A549 (cell line): ENCODE measurements around the gene CABP7. TPM values are rescaled to one million over a fixed set of nuclear protein-coding genes. Genes with fewer than 3 reads are reported as not detected.

Experiments
- ATAC-seq, 2 experiments: fragments of 200-7000 bp in 1 of 2; fragments of >200 bp in 1 of 2; cut with Nextera tagmentation in 1 of 2; cut with Tn5 transposase in 1 of 2; 3 replicates each; pipeline versions ENCODE4 v1.8.0 to v1.9.1; 2018 to 2020; ENCODE audit warnings: mild to moderate bottlenecking in 1 of 2, moderate library complexity in 1 of 2
- CTCF ChIA-PET: fragments of 300-600 bp; sonication (Branson Sonifier 250); formaldehyde crosslinking; extraction: SDS; loops from one replicate; lab custom pipeline; 2021; ENCODE audit warnings: antibody characterized with exemption, inconsistent platforms; lab: Yijun Ruan, JAX
- POLR2A ChIA-PET: fragments of 350-600 bp; formaldehyde crosslinking; extraction: SDS; loops from one replicate; lab custom pipeline; 2021; ENCODE audit warnings: antibody characterized with exemption, inconsistent platforms; lab: Yijun Ruan, JAX
- DNase-seq, 2 experiments: peaks; one replicate each; pipeline versions ENCODE4 v3.0.0 to v3.0.0-alpha.2; 2011 to 2016; ENCODE audit warnings: low read depth in 1 of 2, low spot score in 1 of 2
- FAIRE-seq: peaks from 2 replicates; lab custom pipeline; 2011; peaks lifted over from hg19 to GRCh38; lab: Jason Lieb, UNC
- H3K27ac ChIP-seq, 2 experiments: fragments of >200 bp; sonication (Bioruptor Twin); formaldehyde crosslinking; 3 replicates each; pipeline ENCODE4 v1.5.1; 2016 to 2017
- H3K4me1 ChIP-seq: fragments of >200 bp; sonication (Bioruptor Twin); formaldehyde crosslinking; 3 replicates; pipeline ENCODE4 v1.6.1; 2016
- H3K4me2 ChIP-seq: fragments of >200 bp; sonication (Bioruptor Twin); formaldehyde crosslinking; 3 replicates; pipeline ENCODE4 v1.6.1; 2016
- H3K4me3 ChIP-seq: fragments of >200 bp; sonication (Bioruptor Twin); formaldehyde crosslinking; 3 replicates; pipeline ENCODE4 v1.5.1; 2016
- H3K9me3 ChIP-seq: fragments of >200 bp; sonication (Bioruptor Twin); formaldehyde crosslinking; 3 replicates; pipeline ENCODE4 v1.6.1; 2016
- CBX8 ChIP-seq: fragments of 200-600 bp; sonication (generic); IDR thresholded peaks from 2 replicates; pipeline ENCODE4 v1.6.1; 2016
- CHD4 ChIP-seq: fragments of 200-600 bp; sonication (generic); IDR thresholded peaks from 2 replicates; pipeline ENCODE4 v1.6.1; 2016; ENCODE audit warnings: antibody characterized with exemption, mild to moderate bottlenecking, borderline replicate concordance
- CTCF ChIP-seq: fragments of >200 bp; sonication (Bioruptor Twin); formaldehyde crosslinking; IDR thresholded peaks from 3 replicates; pipeline ENCODE4 v1.5.1; 2016
- E2F6 ChIP-seq: IDR thresholded peaks from 2 replicates; pipeline ENCODE4 v1.6.1; 2012; ENCODE audit warnings: low read depth, borderline replicate concordance
- EHMT2 ChIP-seq: fragments of 200-600 bp; sonication (generic); IDR thresholded peaks from 2 replicates; pipeline ENCODE4 v1.6.1; 2016; ENCODE audit warnings: antibody characterized with exemption, low read depth, mild to moderate bottlenecking, moderate library complexity
- EP300 ChIP-seq, 2 experiments: fragments of >200 bp; sonication (Bioruptor Twin); formaldehyde crosslinking; IDR thresholded peaks; 2 replicates in 1 of 2; 3 replicates in 1 of 2; pipeline ENCODE4 v1.6.1; 2016 to 2017
- ESRRA ChIP-seq: fragments of 150-350 bp; IDR thresholded peaks from 2 replicates; pipeline ENCODE4 v1.6.1; 2014; ENCODE audit warnings: mild to moderate bottlenecking, low read length, borderline replicate concordance
- FOSL2 ChIP-seq, 2 experiments: fragments of 450-650 bp in 1 of 2; fragments of >200 bp in 1 of 2; sonication (Bioruptor Twin) in 1 of 2; formaldehyde crosslinking; IDR thresholded peaks; 2 replicates each; pipeline versions ENCODE4 v1.5.0 to v1.6.1; 2016 to 2020; ENCODE audit warnings: mild to moderate bottlenecking in 1 of 2, moderate library complexity in 1 of 2
- HDAC2 ChIP-seq: fragments of 200-600 bp; sonication (generic); IDR thresholded peaks from 2 replicates; pipeline ENCODE4 v1.6.1; 2016
- HEYL ChIP-seq: fragments of 250-450 bp; sonication (Bioruptor Pico); IDR thresholded peaks from 2 replicates; pipeline ENCODE4 v1.8.0; 2021; ENCODE audit warnings: mild to moderate bottlenecking, moderate library complexity
- HMGXB4 ChIP-seq: fragments of 250-450 bp; sonication (Bioruptor Pico); IDR thresholded peaks from 2 replicates; pipeline ENCODE4 v1.5.0; 2021; ENCODE audit warnings: mild to moderate bottlenecking, moderate library complexity, borderline replicate concordance
- KDM1A ChIP-seq: fragments of 200-600 bp; sonication (generic); IDR thresholded peaks from 2 replicates; pipeline ENCODE4 v1.6.1; 2016; ENCODE audit warnings: low read depth, mild to moderate bottlenecking
- PBX3 ChIP-seq: IDR thresholded peaks from 2 replicates; pipeline ENCODE4 v1.6.1; 2012
- POLR2AphosphoS2 ChIP-seq: conservative IDR thresholded peaks from 2 replicates; pipeline ENCODE4 v1.6.1; 2012; ENCODE audit warnings: low read length, improper control_type of control experiment, inconsistent platforms
- RARB ChIP-seq: fragments of 250-450 bp; sonication (Bioruptor Pico); IDR thresholded peaks from 2 replicates; pipeline ENCODE4 v1.8.0; 2021; ENCODE audit warnings: mild to moderate bottlenecking, moderate library complexity
- SMC3 ChIP-seq: fragments of >200 bp; sonication (Bioruptor Twin); formaldehyde crosslinking; IDR thresholded peaks from 3 replicates; pipeline ENCODE4 v1.6.1; 2018; ENCODE audit warnings: inconsistent platforms
- TFCP2L1 ChIP-seq: fragments of 250-450 bp; sonication (Bioruptor Pico); IDR thresholded peaks from 2 replicates; pipeline ENCODE4 v1.5.0; 2021; ENCODE audit warnings: mild to moderate bottlenecking
- USF2 ChIP-seq: fragments of 450-650 bp; IDR thresholded peaks from 2 replicates; pipeline ENCODE4 v1.6.1; 2014; ENCODE audit warnings: antibody characterized with exemption
- ZFP36 ChIP-seq: fragments of 450-650 bp; IDR thresholded peaks from 2 replicates; pipeline ENCODE4 v1.6.1; 2014; ENCODE audit warnings: borderline replicate concordance; ENCODE audit not compliant: partially characterized antibody
- ZSCAN20 ChIP-seq: fragments of 250-450 bp; sonication (Bioruptor Pico); IDR thresholded peaks from 2 replicates; pipeline ENCODE4 v1.8.0; 2022; ENCODE audit warnings: mild to moderate bottlenecking, moderate library complexity
- WGBS: methylation state at CpG from one replicate; pipeline ENCODE4 v1.1.6; 2017; ENCODE audit errors: missing lambda C conversion rate; 5-methylcytosine and 5-hydroxymethylcytosine counted together
- polyA plus RNA-seq, 4 experiments: library from polyadenylated mRNA; depleted of rRNA in 3 of 4; stranded (reverse); fragments of >200 nt; fragmentation: RNase III in 1 of 4; extraction: RNeasy Plus Mini Kit Qiagen cat#74134 plus additional on column Dnase treatment in 1 of 4; gene quantifications; 2 replicates in 3 of 4; 3 replicates in 1 of 4; pipeline ENCODE4 v1.2.3, GENCODE V29; 2011 to 2017

Gene CABP7
- polyA plus RNA-seq, 2 of the 4 experiments (the other 2 are of a cell fraction), result 0.05 to 0.15 TPM

- TF ChIP-seq USF2 (no peak), EHMT2 (no peak), RARB (CRISPR knock-in tag) (no peak), E2F6 (no peak), SMC3 (no peak), PBX3 (no peak), KDM1A (no peak), CHD4 (no peak)
These were observed 60.4 kb downstream of the CABP7 start (continued) for GRCh38 chr22:29780220-29780619.

- no peak for TF ChIP-seq HEYL (CRISPR knock-in tag)
- TF ChIP-seq HMGXB4, result no peak
- TF ChIP-seq ESRRA, result no peak
- no peak for TF ChIP-seq TFCP2L1 (CRISPR knock-in tag)
- no peak for TF ChIP-seq FOSL2 (IDR thresholded peaks at IDR 0.05)
- TF ChIP-seq FOSL2 (CRISPR knock-in tag; IDR thresholded peaks at IDR 0.05), result no peak
- no peak for TF ChIP-seq CBX8
- TF ChIP-seq POLR2AphosphoS2, result no peak
- TF ChIP-seq RARB (CRISPR knock-in tag), result no peak
- TF ChIP-seq ZFP36, result no peak
- TF ChIP-seq CTCF, result no peak
- TF ChIP-seq E2F6, result no peak
- no peak for TF ChIP-seq HDAC2
- no peak for TF ChIP-seq USF2
- no peak for TF ChIP-seq ZSCAN20 (CRISPR knock-in tag)
- no peak for TF ChIP-seq EP300 (IDR thresholded peaks at IDR 0.05)
- TF ChIP-seq, all 56 proteins: peak for 0
- FAIRE-seq (no peak), DNase-seq (no peak), ATAC-seq (peak; percentile 23 to 54; a peak in 3 of 6 replicates)
- peak overlapping the region; percentile 39 to 75; a peak in 4 of 6 replicates for H3K27ac ChIP-seq
- 66% methylated on average over 8 of the region's 8 CpGs for WGBS
- H3K4me2 ChIP-seq, result 0 out of 3 replicates have a peak overlapping the region, but pooled peaks have one; percentile 18
- POLR2A ChIA-PET, result interaction anchor here (1.3 kb wide), 1 partner anchor 14 kb away, joined by 6 read pairs; the partner anchor contains the start of gene ZMAT5
- H3K4me1 ChIP-seq, result peaks cover 28% of the 10 kb centered on the region
- no peaks in the 10 kb centered on the region for H3K9me3 ChIP-seq
- CTCF ChIA-PET, result interaction anchor here (0.5 to 1.6 kb wide), 3 partner anchors 10 to 190 kb away, joined by 3 to 7 read pairs (median 3); no protein-coding TSS in a partner anchor
- no peak overlapping the region for H3K4me3 ChIP-seq
These were observed 61.2 kb downstream of the CABP7 start for GRCh38 chr22:29780748-29781676.
